Activated T-cell treated with anti-CD3 and anti-CD28 coated beads, Interleukin-2, amount 50 U/mL, for 24 hours (primary cell): ENCODE data around the gene APBA2.

ENCODE experiments used
- DNase-seq: peaks from one replicate; pipeline ENCODE4 v3.0.0-alpha.2; 2020
- H3K27ac Mint-ChIP-seq: 2 replicates; pipeline ENCODE4 v1.8.0; 2020; ENCODE audit warnings: mild to moderate bottlenecking, mixed read lengths
- H3K27me3 Mint-ChIP-seq: 2 replicates; pipeline ENCODE4 v1.8.0; 2020; ENCODE audit warnings: mixed read lengths
- H3K36me3 Mint-ChIP-seq: 2 replicates; pipeline ENCODE4 v1.8.0; 2020; ENCODE audit warnings: low read depth, mixed read lengths
- H3K4me1 Mint-ChIP-seq: 2 replicates; pipeline ENCODE4 v1.8.0; 2020; ENCODE audit warnings: low read depth, mixed read lengths
- H3K4me3 Mint-ChIP-seq: 2 replicates; pipeline ENCODE4 v1.8.0; 2020; ENCODE audit warnings: mild to moderate bottlenecking, moderate library complexity, mixed read lengths
- H3K9me3 Mint-ChIP-seq: 2 replicates; pipeline ENCODE4 v1.8.0; 2020; ENCODE audit warnings: mixed read lengths

APBA2 gene

DNA sequence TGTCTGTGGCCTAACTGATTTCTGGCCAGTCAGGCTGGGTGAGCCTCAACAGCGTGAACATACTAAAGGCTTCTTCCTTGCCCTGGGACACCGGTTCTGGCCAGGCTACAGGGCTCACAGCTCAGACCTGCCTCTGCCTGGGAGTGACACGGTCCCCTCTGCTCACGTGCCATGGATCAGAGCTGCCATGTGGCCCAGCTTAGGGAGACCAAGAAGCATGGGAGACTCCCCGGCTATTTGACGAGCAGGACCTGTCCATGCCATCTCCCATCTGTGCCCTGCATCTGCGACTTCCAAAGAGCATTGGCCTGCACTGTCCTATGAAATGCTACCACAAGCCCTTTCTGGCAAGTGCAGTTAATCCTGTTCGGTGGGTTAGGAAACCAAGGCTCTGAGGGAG, 57.4 kb downstream of the APBA2 start:
- no peaks in the 10 kb centered on the region for H3K27me3 Mint-ChIP-seq
- peaks cover 82% of the 10 kb centered on the region for H3K4me1 Mint-ChIP-seq
- DNase-seq, result peak; percentile 31
- no peak overlapping the region for H3K27ac Mint-ChIP-seq
- no peak overlapping the region for H3K4me3 Mint-ChIP-seq
- H3K9me3 Mint-ChIP-seq, result peaks cover 2% of the 10 kb centered on the region
- peaks cover 14% of the 10 kb centered on the region for H3K36me3 Mint-ChIP-seq

DNA sequence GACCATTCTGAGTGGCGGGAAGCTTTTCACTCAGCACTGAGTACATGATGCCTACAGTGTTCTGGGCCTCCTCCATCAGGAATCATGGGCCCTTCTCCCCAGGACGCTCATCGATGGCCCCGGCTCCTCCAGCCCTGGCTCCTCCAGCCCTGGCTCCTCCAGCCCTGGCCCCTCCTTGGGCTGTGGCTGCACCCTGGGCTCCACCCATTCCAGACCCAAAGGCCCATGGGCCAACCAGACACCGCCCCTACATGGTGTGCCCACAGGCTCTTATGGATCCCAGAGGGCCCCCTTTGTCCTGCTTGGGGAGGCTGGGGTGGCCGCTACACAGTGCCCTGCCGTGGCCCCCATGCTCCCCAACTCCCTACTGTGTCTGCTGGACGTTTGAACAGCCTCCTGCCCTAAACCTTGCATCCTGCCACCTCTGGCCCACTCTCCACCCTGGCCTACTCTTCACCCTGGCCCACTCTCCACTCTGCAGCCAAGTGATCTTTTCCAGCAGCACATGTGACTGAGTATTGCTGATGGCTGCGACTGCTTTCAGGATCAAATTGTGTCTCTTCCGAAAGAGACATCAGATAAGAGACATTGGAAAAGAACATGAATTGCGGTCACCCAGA, 57.9 kb downstream of the APBA2 start:
- Mint-ChIP-seq H3K27me3 (no peaks in the 10 kb centered on the region), H3K4me1 (peaks cover 83% of the 10 kb centered on the region), H3K9me3 (peaks cover 2% of the 10 kb centered on the region), H3K36me3 (peaks cover 14% of the 10 kb centered on the region), H3K27ac (no peak overlapping the region), H3K4me3 (no peak overlapping the region)
- peak; percentile 19 for DNase-seq

DNA sequence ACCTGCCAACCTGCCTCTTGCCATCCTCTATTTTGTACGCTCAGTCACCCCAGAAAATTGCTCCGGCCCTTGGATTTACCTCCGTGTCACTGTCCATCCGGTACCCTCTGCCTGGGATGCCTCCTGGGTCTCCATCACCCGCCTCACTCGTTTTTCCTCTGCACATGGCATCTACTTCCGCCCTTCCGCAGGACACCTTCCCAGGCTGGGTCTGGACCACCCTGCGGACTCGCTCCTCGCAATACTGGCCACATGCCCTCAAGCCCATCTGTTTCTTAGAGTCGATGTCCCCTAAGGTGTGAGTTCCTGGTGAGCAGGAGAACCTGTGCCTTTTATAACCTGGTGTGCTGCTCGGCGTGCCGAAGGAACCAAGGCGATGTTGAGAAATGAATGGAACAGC, 58.5 kb downstream of the APBA2 start:
- Mint-ChIP-seq H3K4me1 (peaks cover 83% of the 10 kb centered on the region), H3K36me3 (peaks cover 14% of the 10 kb centered on the region), H3K27me3 (peaks cover 2% of the 10 kb centered on the region), H3K27ac (no peak overlapping the region), H3K4me3 (no peak overlapping the region), H3K9me3 (peaks cover 2% of the 10 kb centered on the region)
- DNase-seq, result peak; percentile 22

DNA sequence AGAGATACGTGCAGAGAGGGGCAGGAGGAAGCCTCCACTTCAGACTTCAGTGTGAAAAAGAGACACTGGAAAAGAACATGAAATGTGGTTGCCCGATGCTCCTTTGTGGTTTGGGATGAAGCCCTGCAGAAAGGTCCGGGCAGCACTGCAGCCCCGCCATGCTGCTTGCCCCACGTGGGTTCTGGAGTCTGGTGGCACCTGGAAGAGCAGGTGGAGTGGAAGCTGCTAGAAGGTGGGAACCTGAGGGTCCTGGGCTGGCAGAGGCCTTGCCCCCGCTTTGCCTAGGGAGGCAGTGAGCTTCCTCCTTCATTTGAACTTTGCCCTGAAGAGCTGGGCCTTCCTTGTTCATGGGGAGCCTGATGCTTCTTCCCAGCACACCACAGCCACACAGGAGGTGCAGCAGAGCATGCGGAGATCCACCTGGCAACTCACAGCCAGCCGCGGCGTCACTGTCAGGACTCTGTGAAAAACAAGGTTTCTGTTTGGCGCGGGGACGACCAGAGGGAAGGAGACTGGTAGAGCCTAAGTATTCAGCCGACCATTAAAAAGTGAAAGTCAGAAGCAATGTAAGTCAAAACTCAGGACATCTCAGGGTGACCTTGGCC, 59.0 kb downstream of the APBA2 start:
- Mint-ChIP-seq H3K27ac (no peak overlapping the region), H3K4me1 (peaks cover 83% of the 10 kb centered on the region), H3K4me3 (no peak overlapping the region), H3K27me3 (peaks cover 2% of the 10 kb centered on the region), H3K36me3 (peaks cover 14% of the 10 kb centered on the region), H3K9me3 (peaks cover 2% of the 10 kb centered on the region)
- DNase-seq, result peak; percentile 26

DNA sequence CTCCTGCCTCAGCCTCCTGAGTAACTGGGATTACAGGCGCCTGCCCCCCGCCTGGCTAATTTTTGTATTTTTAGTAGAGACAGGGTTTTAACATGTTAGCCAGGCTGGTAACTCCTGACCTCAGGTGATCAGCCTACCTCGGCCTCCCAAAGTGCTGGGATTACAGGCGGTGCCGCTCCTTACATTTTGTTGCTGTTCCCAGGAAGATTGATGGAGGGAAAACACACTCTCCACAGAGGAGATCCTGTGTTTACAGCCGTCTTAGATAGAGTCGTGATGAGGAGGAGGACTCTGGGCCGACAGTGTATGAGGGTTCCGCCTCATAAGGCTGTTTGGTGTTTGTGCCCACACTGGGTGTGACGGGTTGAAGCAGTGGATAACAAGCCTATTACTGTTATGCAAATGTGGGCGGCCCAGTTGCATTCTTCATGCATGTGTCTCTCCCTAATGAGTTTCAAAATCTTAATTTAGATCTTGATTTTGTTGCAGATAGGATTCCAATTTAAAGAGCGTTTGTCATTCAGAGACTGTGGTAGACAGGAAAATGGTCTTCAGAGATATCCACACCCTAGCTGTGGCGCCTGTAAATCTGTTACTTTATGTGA, 60.0 kb downstream of the APBA2 start:
- Mint-ChIP-seq H3K27me3 (peaks cover 2% of the 10 kb centered on the region), H3K36me3 (peaks cover 14% of the 10 kb centered on the region), H3K9me3 (peaks cover 2% of the 10 kb centered on the region), H3K4me1 (peaks cover 82% of the 10 kb centered on the region), H3K27ac (no peak overlapping the region), H3K4me3 (no peak overlapping the region)
- peak; percentile 18 for DNase-seq

DNA sequence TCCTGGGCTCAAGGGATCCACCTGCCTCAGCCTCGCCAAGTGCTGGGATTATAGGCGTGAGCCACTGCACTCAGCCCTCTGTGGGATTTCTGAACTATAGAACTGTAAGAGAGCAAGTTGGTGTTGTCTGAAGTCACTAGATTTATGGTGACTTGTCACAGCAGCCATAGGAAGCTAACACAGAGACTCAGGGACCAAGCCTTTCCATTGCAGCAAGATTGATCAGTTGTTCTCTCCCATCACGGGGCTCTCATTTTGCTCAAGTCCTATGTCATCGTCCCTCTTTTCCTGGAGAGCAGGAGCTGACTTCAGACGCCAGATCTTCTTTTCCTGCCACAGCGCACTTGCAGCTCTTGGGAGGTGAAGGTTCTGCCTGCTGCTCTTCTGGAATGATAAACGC, 61.0 kb downstream of the APBA2 start:
- H3K36me3 Mint-ChIP-seq, result peaks cover 14% of the 10 kb centered on the region
- no peak overlapping the region for H3K27ac Mint-ChIP-seq
- DNase-seq, result no peak
- H3K4me1 Mint-ChIP-seq, result peaks cover 76% of the 10 kb centered on the region
- peaks cover 2% of the 10 kb centered on the region for H3K27me3 Mint-ChIP-seq
- no peak overlapping the region for H3K4me3 Mint-ChIP-seq
- peaks cover 2% of the 10 kb centered on the region for H3K9me3 Mint-ChIP-seq

DNA sequence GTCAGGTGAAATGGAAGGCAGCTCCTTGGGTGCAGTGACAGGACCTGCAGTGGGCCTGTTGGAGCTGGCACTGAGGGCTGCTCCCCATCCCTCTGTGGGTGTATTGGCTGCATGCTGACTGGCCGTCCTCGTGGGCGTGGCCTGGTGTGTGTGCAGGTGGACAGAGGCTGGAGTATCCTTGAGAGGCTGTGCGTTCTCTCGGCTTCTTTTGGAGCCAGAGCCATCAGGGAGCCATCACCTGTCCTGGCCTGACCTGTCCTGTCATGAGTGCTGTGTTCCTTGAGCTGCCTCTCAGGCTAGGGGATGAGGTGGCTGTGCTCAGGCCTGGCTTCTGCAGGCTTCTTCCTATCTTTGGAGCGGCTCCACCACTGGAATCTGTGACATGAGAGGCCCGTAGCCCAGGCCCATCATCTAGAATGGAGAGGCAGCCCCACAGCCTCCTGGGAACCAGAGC, 61.5 kb downstream of the APBA2 start:
- Mint-ChIP-seq H3K4me1 (peaks cover 77% of the 10 kb centered on the region), H3K27ac (no peak overlapping the region)

DNA sequence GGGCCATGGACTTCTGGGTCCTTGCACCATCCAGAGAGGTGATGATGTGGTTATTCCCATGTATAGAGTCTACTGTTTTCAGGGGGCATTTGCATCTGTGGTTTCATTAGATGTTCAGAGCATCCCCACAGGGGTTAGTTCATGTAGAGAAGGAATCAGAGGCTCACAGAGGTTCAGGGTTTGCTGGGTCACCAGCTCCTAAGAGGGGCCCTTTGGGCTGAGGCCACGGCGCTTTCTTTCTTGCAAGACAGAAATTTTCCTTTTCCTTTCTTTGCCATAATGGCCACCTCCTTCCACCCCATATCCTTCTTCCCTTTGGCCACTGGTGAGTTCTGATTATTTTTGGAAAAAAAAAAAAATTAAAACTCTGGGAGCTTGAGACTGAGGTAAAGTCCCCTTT, 62.3 kb downstream of the APBA2 start:
- Mint-ChIP-seq H3K27ac (no peak overlapping the region), H3K4me3 (peak overlapping the region; percentile 39), H3K36me3 (peaks cover 13% of the 10 kb centered on the region), H3K9me3 (peaks cover 2% of the 10 kb centered on the region), H3K27me3 (peaks cover 2% of the 10 kb centered on the region), H3K4me1 (peaks cover 77% of the 10 kb centered on the region)
- peak; percentile 25 for DNase-seq

More for the DNA sequence above, 61.5 kb downstream of the APBA2 start:
- Mint-ChIP-seq H3K36me3 (peaks cover 14% of the 10 kb centered on the region), H3K4me3 (no peak overlapping the region), H3K27me3 (peaks cover 2% of the 10 kb centered on the region), H3K9me3 (peaks cover 2% of the 10 kb centered on the region)
- DNase-seq, result peak; percentile 25

DNA sequence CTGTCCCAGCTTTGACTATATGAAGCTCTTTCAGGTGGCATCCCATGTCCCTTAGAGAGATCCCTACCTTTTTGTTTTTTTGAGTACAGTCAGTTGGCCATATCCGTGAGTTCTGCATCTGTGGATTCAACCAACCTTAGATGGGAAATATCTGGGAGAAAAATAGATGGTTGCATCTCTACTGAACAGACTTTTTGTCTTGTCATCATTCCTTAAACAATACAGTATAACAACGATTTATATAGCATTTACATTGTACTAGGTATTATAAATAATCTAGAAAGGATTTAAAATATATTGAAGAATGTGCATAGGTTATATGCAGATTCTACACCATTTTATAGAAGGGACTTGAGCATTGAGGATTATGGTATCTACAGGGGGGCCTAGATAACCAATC, 65.1 kb downstream of the APBA2 start:
- DNase-seq, result no peak
- H3K4me3 Mint-ChIP-seq, result no peak overlapping the region
- peaks cover 2% of the 10 kb centered on the region for H3K9me3 Mint-ChIP-seq
- H3K27ac Mint-ChIP-seq, result no peak overlapping the region
- peaks cover 82% of the 10 kb centered on the region for H3K4me1 Mint-ChIP-seq
- peaks cover 2% of the 10 kb centered on the region for H3K27me3 Mint-ChIP-seq
- H3K36me3 Mint-ChIP-seq, result no peaks in the 10 kb centered on the region

DNA sequence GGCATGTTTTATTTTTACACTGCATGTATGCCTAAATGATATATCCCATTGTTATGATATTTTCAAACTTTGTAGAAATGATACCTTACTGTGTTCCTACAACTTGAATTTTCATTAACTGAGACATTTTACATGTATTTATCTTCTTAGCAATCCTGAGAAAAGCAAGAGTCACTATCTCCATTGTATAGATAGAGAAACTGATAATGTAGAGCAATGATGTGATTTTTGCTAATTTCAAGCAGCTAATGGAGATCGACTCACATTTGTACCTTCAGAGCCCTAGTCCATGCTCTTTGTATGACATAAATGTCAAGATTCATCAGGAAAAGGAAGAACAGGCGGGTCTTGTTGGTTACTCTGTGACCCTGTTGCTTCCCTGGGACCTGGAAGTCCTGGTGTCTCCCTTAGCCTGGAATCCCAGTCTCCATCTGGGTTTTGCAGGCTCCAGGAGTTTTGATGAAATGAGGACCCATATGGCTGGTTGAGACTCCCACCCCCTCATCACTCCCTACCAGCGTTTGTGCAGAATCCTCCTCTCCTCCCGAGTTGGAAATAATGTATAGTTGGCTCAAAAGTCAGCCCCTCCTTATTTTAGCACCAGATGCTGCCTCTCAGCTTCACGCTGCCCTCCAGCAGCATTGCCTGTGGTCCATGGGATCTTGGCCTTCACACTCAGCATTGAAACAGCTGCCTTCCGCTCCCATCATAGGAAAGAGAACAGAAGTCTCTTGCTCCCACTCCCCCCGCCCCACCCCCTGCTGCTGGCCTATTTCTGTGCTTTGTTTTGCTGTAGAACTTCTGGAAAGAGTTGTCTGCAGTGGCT, 67.1 kb downstream of the APBA2 start:
- peaks cover 78% of the 10 kb centered on the region for H3K4me1 Mint-ChIP-seq
- no peaks in the 10 kb centered on the region for H3K36me3 Mint-ChIP-seq
- peaks cover 2% of the 10 kb centered on the region for H3K27me3 Mint-ChIP-seq
- peak; percentile 21 for DNase-seq
- H3K27ac Mint-ChIP-seq, result no peak overlapping the region
- no peak overlapping the region for H3K4me3 Mint-ChIP-seq
- no peaks in the 10 kb centered on the region for H3K9me3 Mint-ChIP-seq

DNA sequence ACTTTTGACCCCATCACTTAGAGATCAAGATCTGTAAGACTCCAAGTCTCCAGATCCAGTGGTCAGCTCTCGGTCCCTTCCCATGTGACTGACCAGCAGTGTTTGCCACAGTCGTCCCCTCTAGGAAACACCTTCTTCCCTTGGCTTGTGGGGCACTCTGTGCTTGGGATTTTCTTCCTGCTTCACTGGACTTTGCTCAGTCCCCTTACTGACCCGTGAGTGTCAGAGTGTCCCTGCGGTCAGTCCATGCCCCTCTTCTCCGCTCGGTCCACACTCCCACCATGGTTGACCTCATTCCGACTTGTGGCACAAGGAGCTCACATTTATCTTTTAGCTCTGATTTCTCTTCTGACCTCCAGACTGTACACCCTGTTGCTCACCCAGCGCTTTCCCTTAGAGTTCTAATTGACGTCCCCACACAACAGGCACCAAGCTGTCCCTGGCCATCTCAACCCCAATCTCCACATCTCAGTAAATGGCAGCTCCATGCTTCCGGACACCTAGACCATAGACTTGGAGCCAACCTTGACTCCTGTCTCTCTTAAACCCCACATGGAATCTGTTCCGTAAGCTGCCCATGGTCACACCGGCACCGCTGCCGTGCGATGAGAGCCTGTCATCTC, 67.9 kb downstream of the APBA2 start:
- Mint-ChIP-seq H3K4me3 (no peak overlapping the region), H3K36me3 (no peaks in the 10 kb centered on the region), H3K27ac (no peak overlapping the region), H3K9me3 (no peaks in the 10 kb centered on the region), H3K4me1 (peaks cover 76% of the 10 kb centered on the region), H3K27me3 (peaks cover 2% of the 10 kb centered on the region)
- peak; percentile 28 for DNase-seq

DNA sequence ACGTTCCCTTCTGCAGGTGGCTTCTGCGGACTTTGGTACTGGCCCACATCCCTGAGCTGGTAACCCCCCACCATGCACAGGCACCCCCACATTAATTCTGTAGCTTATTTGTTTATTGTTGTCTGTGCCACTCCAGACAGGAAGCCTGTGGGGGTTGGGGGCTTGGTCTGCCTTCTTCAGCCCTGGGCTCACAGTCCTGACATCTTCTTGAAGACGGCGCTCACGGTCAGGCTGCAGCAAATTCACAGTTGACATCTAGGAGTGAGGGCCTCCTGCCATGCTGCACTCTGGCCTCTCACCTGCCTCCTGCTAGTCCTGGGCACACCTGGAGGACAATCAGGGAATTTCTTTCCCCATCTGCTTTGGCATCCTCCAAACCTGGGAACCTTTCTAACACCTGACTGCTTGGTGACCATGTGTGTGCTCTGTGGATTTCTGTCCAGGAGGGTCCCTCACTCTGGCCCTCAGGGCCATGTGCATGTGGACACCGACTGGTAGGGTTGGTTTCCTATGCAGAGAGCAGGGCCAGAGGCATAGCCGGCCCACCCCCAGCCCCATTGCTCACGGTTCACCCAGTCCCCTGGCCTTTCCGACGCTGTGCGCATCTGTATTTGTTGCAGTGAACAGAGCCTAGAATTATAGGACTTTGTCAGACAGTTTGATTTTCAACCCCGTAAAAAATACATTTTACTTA, 68.8 kb downstream of the APBA2 start:
- H3K27ac Mint-ChIP-seq, result peak overlapping the region; percentile 37

DNA sequence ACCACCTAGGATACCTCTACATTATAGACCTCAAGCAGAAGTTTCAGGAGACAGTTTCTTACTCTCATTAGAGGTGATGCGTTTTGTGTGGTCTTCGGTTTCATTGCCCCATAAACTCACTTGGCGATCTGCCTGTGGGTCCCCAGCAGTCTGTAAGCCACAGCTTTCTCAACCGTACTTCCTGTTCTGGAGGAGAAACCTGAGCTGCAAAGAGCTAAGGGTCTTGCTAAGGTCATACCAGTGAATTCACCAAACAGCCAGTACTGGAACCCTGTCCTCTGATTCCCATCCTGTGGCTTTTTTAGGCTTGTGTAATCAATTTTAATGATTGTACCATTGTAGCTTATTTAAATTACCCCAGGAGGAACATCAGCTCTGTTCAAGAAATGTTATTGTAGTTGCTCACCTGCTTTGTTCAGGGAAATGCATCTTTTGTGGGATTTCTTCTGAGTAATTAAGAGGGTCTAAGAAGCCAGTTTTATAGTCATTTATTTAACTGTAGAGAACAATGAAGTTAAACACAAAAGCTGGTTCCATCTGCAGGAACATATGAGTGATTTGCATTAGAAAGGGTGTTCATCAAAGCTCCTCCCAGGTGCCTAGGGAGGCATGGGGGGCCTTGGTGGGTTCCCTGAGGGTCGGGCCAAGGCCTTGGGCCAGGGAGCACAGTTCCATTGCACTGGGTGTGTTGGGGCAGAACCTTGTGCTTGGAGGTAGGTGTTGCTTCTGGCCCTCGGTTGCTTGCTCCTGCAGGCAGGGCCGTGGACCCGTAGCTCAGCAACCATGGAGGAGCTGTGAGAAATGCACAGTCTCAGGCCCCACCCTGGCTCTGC, 69.6 kb downstream of the APBA2 start:
- DNase-seq, result peak; percentile 33
- H3K27ac Mint-ChIP-seq, result peak overlapping the region; percentile 37
- H3K27me3 Mint-ChIP-seq, result no peaks in the 10 kb centered on the region
- H3K4me1 Mint-ChIP-seq, result peaks cover 62% of the 10 kb centered on the region
- no peaks in the 10 kb centered on the region for H3K9me3 Mint-ChIP-seq
- H3K36me3 Mint-ChIP-seq, result no peaks in the 10 kb centered on the region
- peak overlapping the region; percentile 15 for H3K4me3 Mint-ChIP-seq

More for the DNA sequence above, 68.8 kb downstream of the APBA2 start:
- H3K9me3 Mint-ChIP-seq, result no peaks in the 10 kb centered on the region
- peak overlapping the region; percentile 15 for H3K4me3 Mint-ChIP-seq
- H3K27me3 Mint-ChIP-seq, result no peaks in the 10 kb centered on the region
- peaks cover 68% of the 10 kb centered on the region for H3K4me1 Mint-ChIP-seq
- peak; percentile 23 for DNase-seq
- no peaks in the 10 kb centered on the region for H3K36me3 Mint-ChIP-seq
